CD4-positive, CD25-positive, alpha-beta regulatory T cell (primary cell): Measurements from ENCODE around the gene RBM48. TPM values are rescaled to one million over a fixed set of nuclear protein-coding genes. Genes with fewer than 3 reads are reported as not detected.
A peak's percentile ranks its signal among the peaks of the same experiment; 100 is the strongest.

ENCODE experiments used
- ATAC-seq, 2 donors: fragments of 150-1000 bp; cut with Tn5 transposase; one replicate each; pipeline ENCODE4 v1.10.0; 2021; ENCODE audit warnings: low read depth in 2 of 2, moderate number of reproducible peaks in 2 of 2, moderate library complexity in 1 of 2
- DNase-seq, 3 donors: peaks; one replicate each; pipeline versions ENCODE4 v3.0.0 to v3.0.0-alpha.2; 2012 to 2022; ENCODE audit warnings: mixed read lengths in 1 of 3
- H3K27ac ChIP-seq: one replicate; pipeline ENCODE4 v1.7.0; 2013; ENCODE audit warnings: mild to moderate bottlenecking, low read length; ENCODE audit not compliant: insufficient read depth, poor library complexity, severe bottlenecking
- H3K27me3 ChIP-seq: one replicate; pipeline ENCODE4 v1.7.0; 2013; ENCODE audit warnings: low read length; ENCODE audit not compliant: control insufficient read depth, insufficient read depth
- H3K36me3 ChIP-seq: one replicate; pipeline ENCODE4 v1.7.0; 2013; ENCODE audit warnings: mild to moderate bottlenecking, low read length, moderate library complexity; ENCODE audit not compliant: control insufficient read depth, insufficient read depth
- H3K4me1 ChIP-seq: 2 replicates; pipeline ENCODE4 v1.7.0; 2013; ENCODE audit warnings: mild to moderate bottlenecking, low read length; ENCODE audit not compliant: insufficient read depth, control insufficient read depth, poor library complexity, severe bottlenecking
- H3K4me3 ChIP-seq: one replicate; pipeline ENCODE4 v1.7.0; 2013; ENCODE audit warnings: low read depth, mild to moderate bottlenecking, low read length, moderate library complexity
- H3K9me3 ChIP-seq, 2 experiments: 1 replicate in 1 of 2; 2 replicates in 1 of 2; pipeline ENCODE4 v1.7.0; 2013; ENCODE audit warnings: low read length in 2 of 2, mild to moderate bottlenecking in 1 of 2, moderate library complexity in 1 of 2; ENCODE audit not compliant: control insufficient read depth in 2 of 2
- H3K27ac Mint-ChIP-seq, 3 donors: one replicate each; pipeline ENCODE4 v1.8.0; 2020 to 2022; ENCODE audit warnings: mild to moderate bottlenecking in 3 of 3, mixed read lengths in 3 of 3, moderate library complexity in 2 of 3
- H3K27me3 Mint-ChIP-seq: one replicate; pipeline ENCODE4 v1.8.0; 2022; ENCODE audit warnings: mild to moderate bottlenecking, mixed read lengths
- H3K36me3 Mint-ChIP-seq: one replicate; pipeline ENCODE4 v1.8.0; 2020; ENCODE audit warnings: mixed read lengths
- H3K4me1 Mint-ChIP-seq, 4 donors: one replicate each; pipeline ENCODE4 v1.8.0; 2020 to 2022; ENCODE audit warnings: mixed read lengths in 4 of 4, mild to moderate bottlenecking in 1 of 4
- H3K4me3 Mint-ChIP-seq, 4 donors: one replicate each; pipeline ENCODE4 v1.8.0; 2020 to 2022; ENCODE audit warnings: mild to moderate bottlenecking in 4 of 4, mixed read lengths in 4 of 4, moderate library complexity in 3 of 4
- H3K9me3 Mint-ChIP-seq, 7 donors: one replicate each; pipeline ENCODE4 v1.8.0; 2020 to 2022; ENCODE audit warnings: mixed read lengths in 7 of 7, mild to moderate bottlenecking in 3 of 7, moderate library complexity in 2 of 7
- polyA plus RNA-seq, 4 donors: library from polyadenylated mRNA; unstranded; fragments of 300-500 nt; fragmentation: Illumina TruSeq; gene quantifications; one replicate each; pipeline ENCODE4 v1.2.3, GENCODE V29; 2021
- total RNA-seq: library from RNA; stranded (reverse); gene quantifications from one replicate; pipeline ENCODE4 v1.2.3, GENCODE V29; 2022

Gene RBM48
- total and polyA plus RNA-seq, 5 donors from 2014 or later: 30.0 to 51.6 (median 33.7) TPM

GRCh38 chr7:92489634-92490033, 39.0 kb upstream of the RBM48 start:
- Mint-ChIP-seq H3K4me1 (peaks cover 0 to 4% (median 0%) of the 10 kb centered on the region in 4 donors), H3K36me3 (peaks cover 43% of the 10 kb centered on the region), H3K27me3 (no peaks in the 10 kb centered on the region), H3K27ac (peak overlapping the region in 2 of 3 donors; percentile 13 to 38), H3K4me3 (no peak overlapping the region), H3K9me3 (no peaks in the 10 kb centered on the region)
- peaks cover 83% of the 10 kb centered on the region for H3K36me3 ChIP-seq
- DNase-seq (no peak), ATAC-seq (no peak)
- no peak overlapping the region for H3K4me3 ChIP-seq
- no peaks in the 10 kb centered on the region for H3K4me1 ChIP-seq
- H3K27me3 ChIP-seq: no peaks in the 10 kb centered on the region
- no peaks in the 10 kb centered on the region for H3K9me3 ChIP-seq
- no peak overlapping the region for H3K27ac ChIP-seq

- no peak for ATAC-seq
- peaks cover 78% of the 10 kb centered on the region for H3K36me3 ChIP-seq
- Mint-ChIP-seq H3K36me3 (peaks cover 54% of the 10 kb centered on the region), H3K4me1 (peaks cover 3 to 12% (median 8%) of the 10 kb centered on the region in 4 donors), H3K9me3 (peaks cover 0 to 2% (median 0%) of the 10 kb centered on the region in 7 donors), H3K4me3 (no peak overlapping the region), H3K27me3 (no peaks in the 10 kb centered on the region), H3K27ac (no peak overlapping the region)
- H3K4me1 ChIP-seq: no peaks in the 10 kb centered on the region
- no peak overlapping the region for H3K27ac ChIP-seq
- no peaks in the 10 kb centered on the region for H3K9me3 ChIP-seq
- no peak for DNase-seq
- no peaks in the 10 kb centered on the region for H3K27me3 ChIP-seq
- H3K4me3 ChIP-seq: no peak overlapping the region
These were observed 31.7 kb upstream of the RBM48 start for GRCh38 chr7:92496876-92497275.

GRCh38 chr7:92498557-92498956, 30.0 kb upstream of the RBM48 start:
- Histone ChIP-seq H3K4me1 (no peaks in the 10 kb centered on the region), H3K36me3 (peaks cover 67% of the 10 kb centered on the region), H3K9me3 (no peaks in the 10 kb centered on the region), H3K27ac (no peak overlapping the region), H3K27me3 (no peaks in the 10 kb centered on the region), H3K4me3 (no peak overlapping the region)
- Mint-ChIP-seq H3K4me1 (peaks cover 3 to 12% (median 8%) of the 10 kb centered on the region in 4 donors), H3K27me3 (no peaks in the 10 kb centered on the region), H3K4me3 (no peak overlapping the region), H3K27ac (peak overlapping the region in 1 of 3 donors; percentile 23), H3K9me3 (peaks cover 0 to 2% (median 0%) of the 10 kb centered on the region in 7 donors), H3K36me3 (peaks cover 49% of the 10 kb centered on the region)
- peak in 1 of 3 donors; percentile 14 for DNase-seq
- ATAC-seq: no peak

GRCh38 chr7:92503767-92504166, 24.8 kb upstream of the RBM48 start:
- H3K36me3 ChIP-seq: peaks cover 57% of the 10 kb centered on the region
- Mint-ChIP-seq H3K36me3 (peaks cover 56% of the 10 kb centered on the region), H3K9me3 (peaks cover 0 to 2% (median 0%) of the 10 kb centered on the region in 7 donors), H3K27ac (peak overlapping the region in 2 of 3 donors; percentile 7 to 16), H3K27me3 (no peaks in the 10 kb centered on the region), H3K4me1 (peaks cover under 1 to 12% (median 3%) of the 10 kb centered on the region in 4 donors), H3K4me3 (no peak overlapping the region)
- H3K9me3 ChIP-seq: no peaks in the 10 kb centered on the region
- H3K4me1 ChIP-seq: no peaks in the 10 kb centered on the region
- no peak overlapping the region for H3K4me3 ChIP-seq
- ATAC-seq: no peak
- H3K27me3 ChIP-seq: no peaks in the 10 kb centered on the region
- no peak overlapping the region for H3K27ac ChIP-seq
- peak in 1 of 3 donors; percentile 4 for DNase-seq

GRCh38 chr7:92504563-92504962, 24.0 kb upstream of the RBM48 start:
- ATAC-seq: no peak
- no peak overlapping the region for H3K27ac ChIP-seq
- no peaks in the 10 kb centered on the region for H3K27me3 ChIP-seq
- H3K36me3 ChIP-seq: peaks cover 49% of the 10 kb centered on the region
- H3K36me3 Mint-ChIP-seq: peaks cover 53% of the 10 kb centered on the region
- peaks cover 0 to 5% (median 2%) of the 10 kb centered on the region in 4 donors for H3K4me1 Mint-ChIP-seq
- H3K27ac Mint-ChIP-seq: peak overlapping the region in 1 of 3 donors; percentile 7
- H3K4me1 ChIP-seq: no peaks in the 10 kb centered on the region
- H3K9me3 ChIP-seq: no peaks in the 10 kb centered on the region
- no peak overlapping the region for H3K4me3 Mint-ChIP-seq
- H3K9me3 Mint-ChIP-seq: peaks cover 0 to 2% (median 0%) of the 10 kb centered on the region in 7 donors
- H3K4me3 ChIP-seq: no peak overlapping the region
- DNase-seq: no peak
- H3K27me3 Mint-ChIP-seq: no peaks in the 10 kb centered on the region

GRCh38 chr7:92506363-92506762, 22.2 kb upstream of the RBM48 start:
- no peaks in the 10 kb centered on the region for H3K9me3 Mint-ChIP-seq
- Histone ChIP-seq H3K9me3 (no peaks in the 10 kb centered on the region), H3K27me3 (no peaks in the 10 kb centered on the region), H3K4me1 (no peaks in the 10 kb centered on the region), H3K36me3 (peaks cover 39% of the 10 kb centered on the region), H3K4me3 (no peak overlapping the region), H3K27ac (no peak overlapping the region)
- H3K4me1 Mint-ChIP-seq: peaks cover 0 to under 1% (median 0%) of the 10 kb centered on the region in 4 donors
- ATAC-seq (no peak), DNase-seq (no peak)
- H3K4me3 Mint-ChIP-seq: no peak overlapping the region
- peak overlapping the region in 1 of 3 donors; percentile 58 for H3K27ac Mint-ChIP-seq
- H3K36me3 Mint-ChIP-seq: peaks cover 37% of the 10 kb centered on the region
- H3K27me3 Mint-ChIP-seq: no peaks in the 10 kb centered on the region

GRCh38 chr7:92508946-92509345, 19.6 kb upstream of the RBM48 start:
- Histone ChIP-seq H3K36me3 (peaks cover 34% of the 10 kb centered on the region), H3K4me3 (no peak overlapping the region), H3K9me3 (no peaks in the 10 kb centered on the region), H3K27me3 (no peaks in the 10 kb centered on the region), H3K27ac (no peak overlapping the region), H3K4me1 (no peaks in the 10 kb centered on the region)
- H3K27ac Mint-ChIP-seq: no peak overlapping the region
- ATAC-seq (no peak), DNase-seq (no peak)
- H3K4me3 Mint-ChIP-seq: no peak overlapping the region
- no peaks in the 10 kb centered on the region for H3K27me3 Mint-ChIP-seq
- H3K4me1 Mint-ChIP-seq: peaks cover 0 to 4% (median 0%) of the 10 kb centered on the region in 4 donors
- peaks cover 40% of the 10 kb centered on the region for H3K36me3 Mint-ChIP-seq
- H3K9me3 Mint-ChIP-seq: peaks cover 0 to 2% (median 0%) of the 10 kb centered on the region in 7 donors

GRCh38 chr7:92513167-92513902, 15.3 kb upstream of the RBM48 start:
- ATAC-seq: no peak
- peaks cover 27% of the 10 kb centered on the region for H3K36me3 Mint-ChIP-seq

More at GRCh38 chr7:92513167-92513902, 15.3 kb upstream of the RBM48 start:
- H3K27ac Mint-ChIP-seq: no peak overlapping the region
- Histone ChIP-seq H3K4me3 (no peak overlapping the region), H3K36me3 (peaks cover 33% of the 10 kb centered on the region), H3K4me1 (no peaks in the 10 kb centered on the region), H3K27ac (no peak overlapping the region), H3K9me3 (no peaks in the 10 kb centered on the region), H3K27me3 (no peaks in the 10 kb centered on the region)
- H3K4me3 Mint-ChIP-seq: no peak overlapping the region
- peaks cover 0 to 2% (median 0%) of the 10 kb centered on the region in 7 donors for H3K9me3 Mint-ChIP-seq
- H3K27me3 Mint-ChIP-seq: no peaks in the 10 kb centered on the region
- peaks cover 0 to 4% (median 0%) of the 10 kb centered on the region in 4 donors for H3K4me1 Mint-ChIP-seq
- no peak for DNase-seq
